HepG2 (cell line): Measurements from ENCODE around the gene DAAM1.

Experiments
- FOSL2 ChIP-seq: sonication (generic); formaldehyde crosslinking; IDR thresholded peaks from 2 replicates; pipeline ENCODE4 v1.4.0; 2020; ENCODE audit warnings: missing genetic modification reagents
- HNRNPK ChIP-seq: fragments of 200-400 bp; formaldehyde crosslinking; IDR thresholded peaks from 2 replicates; pipeline ENCODE4 v1.6.1; 2018; ENCODE audit warnings: low read length, low read depth, moderate library complexity, mild to moderate bottlenecking; ENCODE audit not compliant: poor library complexity, severe bottlenecking
- IRF2 ChIP-seq: IDR thresholded peaks from 2 replicates; pipeline ENCODE4 v1.6.1; 2018; ENCODE audit warnings: missing genetic modification reagents, missing compliant biosample characterization
- NBN ChIP-seq: fragments of 450-650 bp; conservative IDR thresholded peaks from 2 replicates; pipeline ENCODE4 v1.6.1; 2017
- NFIC ChIP-seq: IDR thresholded peaks from 2 replicates; pipeline ENCODE4 v1.6.1; 2012; ENCODE audit warnings: mild to moderate bottlenecking, low read length, inconsistent platforms
- NFYB ChIP-seq: sonication (generic); formaldehyde crosslinking; IDR thresholded peaks from 2 replicates; pipeline ENCODE4 v1.4.0; 2020; ENCODE audit warnings: missing genetic modification reagents
- POLR2A ChIP-seq, 2 experiments: IDR thresholded peaks; 2 replicates each; pipeline ENCODE4 v1.6.1; 2011; ENCODE audit warnings: low read depth in 2 of 2, low read length in 2 of 2, mild to moderate bottlenecking in 1 of 2, moderate library complexity in 1 of 2; ENCODE audit not compliant: insufficient read depth in 1 of 2
- ZFP36 ChIP-seq: fragments of 150-350 bp; IDR thresholded peaks from 2 replicates; pipeline ENCODE4 v1.6.1; 2018; ENCODE audit warnings: borderline replicate concordance, low read length, low read depth; ENCODE audit not compliant: partially characterized antibody
- ZNF780A ChIP-seq: sonication (generic); formaldehyde crosslinking; IDR thresholded peaks from 2 replicates; pipeline ENCODE4 v1.8.0; 2022; ENCODE audit warnings: mild to moderate bottlenecking, missing genetic modification reagents, moderate library complexity
- TF ChIP-seq, protein P1 (sequence below): sonication (generic); formaldehyde crosslinking; IDR thresholded peaks from 2 replicates; pipeline ENCODE4 v1.5.0; 2020; ENCODE audit warnings: mild to moderate bottlenecking, missing genetic modification reagents, moderate library complexity
- TF ChIP-seq, protein P2 (sequence below): sonication (generic); formaldehyde crosslinking; IDR thresholded peaks from 2 replicates; pipeline ENCODE4 v1.4.0; 2020; ENCODE audit warnings: low read depth, mild to moderate bottlenecking, missing genetic modification reagents

DNA sequence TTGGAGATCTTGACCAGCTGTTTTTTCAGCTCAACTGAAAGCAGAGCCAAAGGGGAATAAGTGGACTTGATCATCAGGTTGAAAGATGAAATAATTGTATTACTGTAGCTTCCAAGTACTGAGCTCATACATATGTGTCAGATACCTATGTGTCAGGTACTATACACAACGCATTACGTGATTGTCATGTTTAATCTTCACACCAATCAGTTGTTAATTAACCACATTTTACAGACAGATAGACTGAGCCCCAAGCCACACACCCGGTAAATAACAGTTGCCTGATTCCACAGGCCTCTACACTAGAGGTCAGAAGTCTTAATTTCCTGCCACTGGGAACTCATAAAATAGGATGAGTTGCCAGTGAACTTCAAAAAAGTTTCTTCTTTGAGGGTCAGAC is 148.2 kb downstream of the DAAM1 start:
- TF ChIP-seq, protein P1, sequence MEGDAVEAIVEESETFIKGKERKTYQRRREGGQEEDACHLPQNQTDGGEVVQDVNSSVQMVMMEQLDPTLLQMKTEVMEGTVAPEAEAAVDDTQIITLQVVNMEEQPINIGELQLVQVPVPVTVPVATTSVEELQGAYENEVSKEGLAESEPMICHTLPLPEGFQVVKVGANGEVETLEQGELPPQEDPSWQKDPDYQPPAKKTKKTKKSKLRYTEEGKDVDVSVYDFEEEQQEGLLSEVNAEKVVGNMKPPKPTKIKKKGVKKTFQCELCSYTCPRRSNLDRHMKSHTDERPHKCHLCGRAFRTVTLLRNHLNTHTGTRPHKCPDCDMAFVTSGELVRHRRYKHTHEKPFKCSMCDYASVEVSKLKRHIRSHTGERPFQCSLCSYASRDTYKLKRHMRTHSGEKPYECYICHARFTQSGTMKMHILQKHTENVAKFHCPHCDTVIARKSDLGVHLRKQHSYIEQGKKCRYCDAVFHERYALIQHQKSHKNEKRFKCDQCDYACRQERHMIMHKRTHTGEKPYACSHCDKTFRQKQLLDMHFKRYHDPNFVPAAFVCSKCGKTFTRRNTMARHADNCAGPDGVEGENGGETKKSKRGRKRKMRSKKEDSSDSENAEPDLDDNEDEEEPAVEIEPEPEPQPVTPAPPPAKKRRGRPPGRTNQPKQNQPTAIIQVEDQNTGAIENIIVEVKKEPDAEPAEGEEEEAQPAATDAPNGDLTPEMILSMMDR, result no peak
- no peak for TF ChIP-seq ZFP36
- TF ChIP-seq ZNF780A (CRISPR knock-in tag), result no peak
- TF ChIP-seq HNRNPK, result no peak
- TF ChIP-seq NFYB (CRISPR knock-in tag), result no peak
- TF ChIP-seq POLR2A (IDR thresholded peaks at IDR 0.05; ENCODE audit: insufficient read depth in 1 of 2, low read depth in 2 of 2, low read length in 2 of 2), result no peak
- no peak for TF ChIP-seq IRF2
- TF ChIP-seq, protein P2, sequence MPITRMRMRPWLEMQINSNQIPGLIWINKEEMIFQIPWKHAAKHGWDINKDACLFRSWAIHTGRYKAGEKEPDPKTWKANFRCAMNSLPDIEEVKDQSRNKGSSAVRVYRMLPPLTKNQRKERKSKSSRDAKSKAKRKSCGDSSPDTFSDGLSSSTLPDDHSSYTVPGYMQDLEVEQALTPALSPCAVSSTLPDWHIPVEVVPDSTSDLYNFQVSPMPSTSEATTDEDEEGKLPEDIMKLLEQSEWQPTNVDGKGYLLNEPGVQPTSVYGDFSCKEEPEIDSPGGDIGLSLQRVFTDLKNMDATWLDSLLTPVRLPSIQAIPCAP, result no peak
- TF ChIP-seq NFIC, result no peak
- TF ChIP-seq NBN, result no peak
- TF ChIP-seq FOSL2 (CRISPR knock-in tag), result no peak
